GM23338 (cell line): ENCODE measurements around the gene SRCIN1. TPM values are rescaled to one million over a fixed set of nuclear protein-coding genes. Genes with fewer than 3 reads are reported as not detected.

Experiments used
- ATAC-seq: fragments of 200-7000 bp; cut with Tn5 transposase; 3 replicates; pipeline ENCODE4 v1.9.1; 2020
- DNase-seq: peaks from one replicate; pipeline ENCODE4 v3.0.0-alpha.2; 2015; ENCODE audit warnings: low spot score
- H2AFZ ChIP-seq: fragments of 200-600 bp; sonication (generic); 2 replicates; pipeline ENCODE4 v1.8.0; 2016; ENCODE audit warnings: antibody characterized with exemption, mild to moderate bottlenecking, moderate library complexity
- H3F3A ChIP-seq: fragments of 200-600 bp; sonication (generic); replicated peaks from 2 replicates; pipeline ENCODE4 v1.8.0; 2017; ENCODE audit warnings: antibody characterized with exemption, mixed run types, low read depth
- H3K27ac ChIP-seq: fragments of 200-600 bp; sonication (generic); 2 replicates; pipeline ENCODE4 v1.6.1; 2016; ENCODE audit warnings: low read depth
- H3K27me3 ChIP-seq: fragments of 200-600 bp; sonication (generic); 2 replicates; pipeline ENCODE4 v1.8.0; 2016; ENCODE audit warnings: mild to moderate bottlenecking, mixed run types, moderate library complexity; ENCODE audit not compliant: insufficient read depth
- H3K36me3 ChIP-seq: fragments of 200-600 bp; sonication (generic); 2 replicates; pipeline ENCODE4 v1.8.0; 2016; ENCODE audit warnings: mild to moderate bottlenecking; ENCODE audit not compliant: insufficient read depth
- H3K4me1 ChIP-seq: fragments of 200-600 bp; sonication (generic); 2 replicates; pipeline ENCODE4 v1.8.0; 2016; ENCODE audit warnings: mild to moderate bottlenecking, moderate library complexity; ENCODE audit not compliant: insufficient read depth
- H3K4me2 ChIP-seq: fragments of 200-600 bp; sonication (generic); 2 replicates; pipeline ENCODE4 v1.7.1; 2017; ENCODE audit warnings: mixed run types
- H3K4me3 ChIP-seq: fragments of 200-600 bp; sonication (generic); 2 replicates; pipeline ENCODE4 v1.6.1; 2016; ENCODE audit warnings: mixed run types
- H3K79me2 ChIP-seq: fragments of 200-600 bp; sonication (generic); replicated peaks from 2 replicates; pipeline ENCODE4 v1.8.0; 2017; ENCODE audit warnings: mild to moderate bottlenecking; ENCODE audit not compliant: insufficient read depth
- H3K9me2 ChIP-seq: fragments of 200-600 bp; sonication (generic); 2 replicates; pipeline ENCODE4 v1.8.0; 2017; ENCODE audit not compliant: insufficient read depth
- H4K20me1 ChIP-seq: fragments of 200-600 bp; sonication (generic); replicated peaks from 2 replicates; pipeline ENCODE4 v1.8.0; 2017; ENCODE audit warnings: mild to moderate bottlenecking; ENCODE audit not compliant: insufficient read depth
- H3K27ac Mint-ChIP-seq: 2 replicates; pipeline ENCODE4 v1.8.0; 2020; ENCODE audit warnings: inconsistent platforms, mild to moderate bottlenecking, moderate library complexity, mixed read lengths
- H3K27me3 Mint-ChIP-seq: 3 replicates; pipeline ENCODE4 v1.8.0; 2022; ENCODE audit warnings: low read depth, mild to moderate bottlenecking, moderate library complexity, mixed read lengths, inconsistent platforms; ENCODE audit not compliant: insufficient read depth, poor library complexity
- H3K36me3 Mint-ChIP-seq: 3 replicates; pipeline ENCODE4 v1.8.0; 2021; ENCODE audit warnings: low read depth, mild to moderate bottlenecking, inconsistent platforms, moderate library complexity, mixed read lengths
- H3K4me1 Mint-ChIP-seq: 3 replicates; pipeline ENCODE4 v1.8.0; 2020; ENCODE audit warnings: mild to moderate bottlenecking, inconsistent platforms, mixed read lengths
- H3K4me3 Mint-ChIP-seq: 3 replicates; pipeline ENCODE4 v1.8.0; 2021; ENCODE audit warnings: moderate library complexity, mild to moderate bottlenecking, inconsistent platforms, mixed read lengths
- H3K9me3 Mint-ChIP-seq: 3 replicates; pipeline ENCODE4 v1.8.0; 2020; ENCODE audit warnings: moderate library complexity, mild to moderate bottlenecking, inconsistent platforms, mixed read lengths
- CREB1 ChIP-seq: fragments of 250-450 bp; sonication (Bioruptor Pico); IDR thresholded peaks from 2 replicates; pipeline ENCODE4 v1.5.0; 2020; ENCODE audit warnings: low read depth, mild to moderate bottlenecking, moderate library complexity
- CTCF ChIP-seq, 2 experiments: fragments of 200-600 bp in 1 of 2; sonication (generic) in 1 of 2; conservative IDR thresholded peaks; 2 replicates each; pipeline versions ENCODE4 v1.5.1 to v1.6.1; 2016 to 2017; ENCODE audit warnings: antibody characterized with exemption in 2 of 2, low read depth in 2 of 2, mild to moderate bottlenecking in 2 of 2, moderate library complexity in 1 of 2
- ETS1 ChIP-seq: IDR thresholded peaks from 2 replicates; pipeline ENCODE4 v1.6.1; 2016; ENCODE audit warnings: antibody characterized with exemption
- EZH2 ChIP-seq: fragments of 200-600 bp; sonication (generic); IDR thresholded peaks from one replicate; pipeline ENCODE4 v1.8.0; 2017; ENCODE audit warnings: antibody characterized with exemption, mild to moderate bottlenecking, low read depth; ENCODE audit not compliant: unreplicated experiment
- EZH2phosphoT487 ChIP-seq: fragments of 200-600 bp; sonication (generic); IDR thresholded peaks from one replicate; pipeline ENCODE4 v1.8.1; 2018; ENCODE audit warnings: antibody characterized with exemption; ENCODE audit not compliant: unreplicated experiment
- JUNB ChIP-seq: IDR thresholded peaks from one replicate; pipeline ENCODE4 v1.6.1; 2016; ENCODE audit warnings: antibody characterized with exemption; ENCODE audit not compliant: unreplicated experiment
- NANOG ChIP-seq: IDR thresholded peaks from 2 replicates; pipeline ENCODE4 v1.6.1; 2016; ENCODE audit warnings: antibody characterized with exemption, borderline replicate concordance
- POLR2AphosphoS5 ChIP-seq: IDR thresholded peaks from 2 replicates; pipeline ENCODE4 v1.6.1; 2016; ENCODE audit warnings: antibody characterized with exemption, low read depth
- REST ChIP-seq: IDR thresholded peaks from one replicate; pipeline ENCODE4 v1.6.1; 2018; ENCODE audit warnings: antibody characterized with exemption; ENCODE audit not compliant: unreplicated experiment
- STAT1 ChIP-seq: IDR thresholded peaks from one replicate; pipeline ENCODE4 v1.6.1; 2016; ENCODE audit warnings: antibody characterized with exemption; ENCODE audit not compliant: unreplicated experiment
- ZNF114 ChIP-seq: fragments of 250-450 bp; sonication (Bioruptor Pico); IDR thresholded peaks from 2 replicates; pipeline ENCODE4 v1.5.0; 2020; ENCODE audit warnings: mild to moderate bottlenecking, moderate library complexity
- polyA plus RNA-seq: library from polyadenylated mRNA; unstranded; fragments of >200 nt; fragmentation: Nextera tagmentation; extraction: Ambion mirVana; gene quantifications from 2 replicates; pipeline ENCODE4 v1.2.1, GENCODE V29; 2016
- total RNA-seq: library from RNA; depleted of rRNA; stranded (reverse); fragments of >200 nt; shearing (Covaris generic); gene quantifications from 2 replicates; pipeline ENCODE4 v1.2.3, GENCODE V29; 2014

The SRCIN1 gene
- total and polyA plus RNA-seq, 2 experiments from 2014 or later, result 0.87 to 2.2 TPM

- TF ChIP-seq REST, result no peak
- no peak for TF ChIP-seq NANOG
- TF ChIP-seq JUNB, result no peak
- TF ChIP-seq CTCF (conservative IDR thresholded peaks at IDR 0.05; ENCODE audit: low read depth in 2 of 2), result no peak
- no peak for TF ChIP-seq POLR2AphosphoS5
- no peak for TF ChIP-seq EZH2
- no peak for TF ChIP-seq CREB1 (CRISPR knock-in tag)
- no peak for TF ChIP-seq ETS1
- Mint-ChIP-seq H3K4me3 (no peak overlapping the region), H3K9me3 (no peaks in the 10 kb centered on the region), H3K27ac (no peak overlapping the region), H3K27me3 (peaks cover 15% of the 10 kb centered on the region), H3K4me1 (peaks cover 27% of the 10 kb centered on the region), H3K36me3 (no peaks in the 10 kb centered on the region; the same call in 2 of the 3 replicates)
- no peak overlapping the region for H3K27ac ChIP-seq
- H3K4me2 ChIP-seq, result no peak overlapping the region
- no peak overlapping the region for H3K4me3 ChIP-seq
- no peak overlapping the region for H2AFZ ChIP-seq
- H3K36me3 ChIP-seq, result no peaks in the 10 kb centered on the region
- H3F3A ChIP-seq, result no peaks in the 10 kb centered on the region
- no peaks in the 10 kb centered on the region for H3K9me2 ChIP-seq
- DNase-seq (no peak), ATAC-seq (no peak)
- H3K27me3 ChIP-seq, result no peaks in the 10 kb centered on the region
- no peaks in the 10 kb centered on the region for H3K79me2 ChIP-seq
- no peaks in the 10 kb centered on the region for H4K20me1 ChIP-seq
- H3K4me1 ChIP-seq, result no peaks in the 10 kb centered on the region; the same call in 1 of the 2 replicates
Observed at GRCh38 chr17:38547444-38547843, 58.3 kb downstream of the SRCIN1 start.

GRCh38 chr17:38546396-38546795 lies 59.4 kb downstream of the SRCIN1 start:
- Histone ChIP-seq H3K36me3 (no peaks in the 10 kb centered on the region), H3K27ac (no peak overlapping the region), H3K79me2 (no peaks in the 10 kb centered on the region), H3K9me2 (no peaks in the 10 kb centered on the region), H3K27me3 (no peaks in the 10 kb centered on the region), H3K4me2 (no peak overlapping the region), H3K4me3 (no peak overlapping the region), H3F3A (no peaks in the 10 kb centered on the region), H4K20me1 (no peaks in the 10 kb centered on the region), H2AFZ (no peak overlapping the region), H3K4me1 (no peaks in the 10 kb centered on the region; the same call in 1 of the 2 replicates)
- Mint-ChIP-seq H3K36me3 (no peaks in the 10 kb centered on the region; the same call in 2 of the 3 replicates), H3K4me3 (no peak overlapping the region), H3K9me3 (no peaks in the 10 kb centered on the region), H3K27ac (no peak overlapping the region), H3K27me3 (peaks cover 20% of the 10 kb centered on the region), H3K4me1 (peaks cover 34% of the 10 kb centered on the region)
- no peak; the same call in 2 of the 3 replicates for ATAC-seq
- DNase-seq, result no peak
- TF ChIP-seq STAT1 (no peak), EZH2 (no peak), CREB1 (CRISPR knock-in tag) (no peak), JUNB (no peak), REST (no peak), CTCF (conservative IDR thresholded peaks at IDR 0.05; ENCODE audit: low read depth in 2 of 2) (no peak), ZNF114 (CRISPR knock-in tag) (no peak), EZH2phosphoT487 (no peak)
